ENCODE measurements around the gene CDX1. TPM values are rescaled to one million over a fixed set of nuclear protein-coding genes. Genes with fewer than 3 reads are reported as not detected.

CDX1 gene
- total RNA-seq, 1 experiment from 2014 or later: 0.22 TPM

GRCh38 chr5:150224483-150225027, 58.0 kb downstream of the CDX1 start:
- Histone ChIP-seq H2BK120ac (ENCODE audit: low read depth, low read length, poor library complexity, severe bottlenecking) (no peak overlapping the region), H3K23me2 (ENCODE audit: insufficient read length, low read depth, low read length, poor library complexity, severe bottlenecking) (no peaks in the 10 kb centered on the region), H3K4ac (ENCODE audit: low read depth, low read length) (no peak overlapping the region), H4K20me1 (ENCODE audit: control insufficient read depth, insufficient read depth, insufficient read length) (no peaks in the 10 kb centered on the region), H3K14ac (ENCODE audit: insufficient read depth, low read length) (no peak overlapping the region), H2AK5ac (ENCODE audit: insufficient read length, low read length) (no peak overlapping the region), H3K27ac (ENCODE audit: insufficient read length, low read depth, low read length) (no peak overlapping the region), H3K56ac (ENCODE audit: insufficient read length, low read depth, low read length) (no peak overlapping the region), H2BK5ac (ENCODE audit: insufficient read length, low read length) (no peak overlapping the region), H4K91ac (ENCODE audit: insufficient read length, low read depth, low read length) (no peak overlapping the region), H3K79me2 (ENCODE audit: insufficient read depth, low read length) (no peaks in the 10 kb centered on the region), H2BK20ac (ENCODE audit: low read depth, low read length, poor library complexity, severe bottlenecking) (no peak overlapping the region), H3K4me1 (ENCODE audit: insufficient read depth, low read length) (no peaks in the 10 kb centered on the region), H4K8ac (replicated peaks; ENCODE audit: insufficient read length, low read depth, low read length) (no peak overlapping the region), H3K9ac (ENCODE audit: extremely low read depth, insufficient read length, low read length) (no peak overlapping the region), H4K5ac (ENCODE audit: insufficient read length, low read depth, low read length) (no peak overlapping the region), H3K9me3 (ENCODE audit: control insufficient read depth, low read depth, low read length) (no peaks in the 10 kb centered on the region), H3K18ac (ENCODE audit: insufficient read length, low read depth, low read length) (no peak overlapping the region), H2AFZ (ENCODE audit: low read length) (no peak overlapping the region), H3T11ph (ENCODE audit: low read length) (no peak overlapping the region), H3K23ac (ENCODE audit: insufficient read length, low read depth, low read length) (no peak overlapping the region), H3K27me3 (ENCODE audit: insufficient read depth, low read length) (no peaks in the 10 kb centered on the region), H2BK15ac (ENCODE audit: low read depth, low read length) (no peak overlapping the region), H3K79me1 (ENCODE audit: insufficient read depth, low read depth, low read length, poor library complexity, severe bottlenecking) (no peaks in the 10 kb centered on the region), H2BK12ac (ENCODE audit: insufficient read length, low read depth, low read length) (no peak overlapping the region), H3K4me2 (ENCODE audit: insufficient read depth, insufficient read length, low read length) (no peak overlapping the region)
- WGBS (ENCODE audit: extremely low coverage, insufficient read length, low lambda C conversion rate): no CpG with 5 or more reads among the region's 8 CpGs
- Mint-ChIP-seq H3K4me1 (peaks cover 0 to 11% of the 10 kb centered on the region in 2 experiments; a peak in 3 of 4 replicates), H3K27ac (peak overlapping the region in 2 of 3 experiments; percentile 48 to 51; a peak in 2 of 7 replicates), H3K9me3 (no peaks in the 10 kb centered on the region), H3K27me3 (ENCODE audit: low read depth) (peaks cover 12% of the 10 kb centered on the region), H3K4me3 (no peak overlapping the region), H3K36me3 (ENCODE audit: insufficient read depth in 1 of 3, low read depth in 3 of 3) (no peaks in the 10 kb centered on the region)
- no peak for TF ChIP-seq CTCF (conservative IDR thresholded peaks at IDR 0.05)
- no peak for DNase-seq

All from H9 (cell line).